ENCODE results near the gene CACNA2D2. TPM values are rescaled to one million over a fixed set of nuclear protein-coding genes. Genes with fewer than 3 reads are reported as not detected.

CACNA2D2 gene
- total and polyA plus RNA-seq, 3 donors from 2014 or later = 15.9 to 19.3 (median 16.1) TPM

DNA sequence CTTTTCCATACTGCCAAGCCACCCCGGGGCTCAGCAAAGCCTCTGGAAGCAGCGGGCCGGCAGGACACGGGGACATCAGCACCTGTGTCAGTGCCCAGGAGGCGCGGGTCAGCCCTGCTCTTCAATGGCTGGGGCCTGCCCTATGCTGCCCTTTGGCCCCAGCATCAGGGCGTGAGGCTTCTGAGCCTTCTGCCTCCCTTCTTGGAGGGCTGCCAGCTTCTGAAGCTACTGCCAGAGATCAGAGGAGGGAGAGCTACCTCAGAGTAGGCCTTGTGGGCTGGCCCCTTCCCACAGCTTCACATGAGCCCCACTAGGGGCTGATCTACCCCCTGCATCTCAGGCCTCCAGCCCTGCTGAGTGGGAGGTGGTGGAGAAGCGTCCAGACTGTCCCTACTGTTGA lies 131.1 kb downstream of the CACNA2D2 start:
- TF ChIP-seq, protein P1, sequence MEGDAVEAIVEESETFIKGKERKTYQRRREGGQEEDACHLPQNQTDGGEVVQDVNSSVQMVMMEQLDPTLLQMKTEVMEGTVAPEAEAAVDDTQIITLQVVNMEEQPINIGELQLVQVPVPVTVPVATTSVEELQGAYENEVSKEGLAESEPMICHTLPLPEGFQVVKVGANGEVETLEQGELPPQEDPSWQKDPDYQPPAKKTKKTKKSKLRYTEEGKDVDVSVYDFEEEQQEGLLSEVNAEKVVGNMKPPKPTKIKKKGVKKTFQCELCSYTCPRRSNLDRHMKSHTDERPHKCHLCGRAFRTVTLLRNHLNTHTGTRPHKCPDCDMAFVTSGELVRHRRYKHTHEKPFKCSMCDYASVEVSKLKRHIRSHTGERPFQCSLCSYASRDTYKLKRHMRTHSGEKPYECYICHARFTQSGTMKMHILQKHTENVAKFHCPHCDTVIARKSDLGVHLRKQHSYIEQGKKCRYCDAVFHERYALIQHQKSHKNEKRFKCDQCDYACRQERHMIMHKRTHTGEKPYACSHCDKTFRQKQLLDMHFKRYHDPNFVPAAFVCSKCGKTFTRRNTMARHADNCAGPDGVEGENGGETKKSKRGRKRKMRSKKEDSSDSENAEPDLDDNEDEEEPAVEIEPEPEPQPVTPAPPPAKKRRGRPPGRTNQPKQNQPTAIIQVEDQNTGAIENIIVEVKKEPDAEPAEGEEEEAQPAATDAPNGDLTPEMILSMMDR (IDR thresholded peaks at IDR 0.05) = no peak
- no peak for TF ChIP-seq POLR2A (IDR thresholded peaks at IDR 0.05)
- H3K4me1 ChIP-seq = no peaks in the 10 kb centered on the region
- no peak overlapping the region for H3K27ac ChIP-seq
- H3K9me3 ChIP-seq = no peaks in the 10 kb centered on the region
- intact Hi-C loops (cut with DNase I; ENCODE audit: low total_unique reads) = no loop called here
- DNase-seq = peak; percentile 64
- WGBS, 2 donors = 57 to 90% methylated on average over 7 to 8 of the region's 8 CpGs
- no peaks in the 10 kb centered on the region for H3K27me3 ChIP-seq
- H3K36me3 ChIP-seq (ENCODE audit: low read depth, missing control alignments) = no peaks in the 10 kb centered on the region
- no peak overlapping the region for H3K4me3 ChIP-seq

DNA sequence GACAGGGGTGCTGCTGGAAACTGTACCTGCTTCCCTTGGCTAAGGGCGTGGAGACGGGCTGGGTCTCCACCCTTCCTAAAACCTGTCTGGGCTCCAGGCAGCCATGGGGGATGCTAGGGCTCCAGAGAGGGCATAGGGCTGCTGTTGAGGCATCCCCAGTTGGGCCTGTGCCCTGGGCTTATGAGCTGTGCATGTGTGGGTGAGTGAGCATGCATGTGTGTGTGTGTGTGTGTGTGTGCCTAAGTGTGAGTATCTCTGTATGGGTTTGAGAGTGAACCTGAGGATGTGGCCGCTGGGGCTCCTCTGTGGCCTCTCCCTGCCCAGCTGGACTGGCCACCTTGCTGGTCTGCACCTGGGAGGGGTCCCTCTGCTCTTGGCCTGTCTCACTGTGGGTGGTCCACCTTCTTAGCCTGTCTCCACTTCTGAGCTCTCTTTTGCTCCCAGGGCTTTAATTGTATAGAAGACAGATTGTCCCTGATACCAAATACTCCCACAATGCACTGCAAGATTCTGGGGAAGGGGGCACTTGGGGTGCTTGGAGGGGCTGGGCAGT lies 132.2 kb downstream of the CACNA2D2 start:
- DNase-seq = no peak
- WGBS, 2 donors = 91 to 93% methylated on average over 3 of the region's 3 CpGs

DNA sequence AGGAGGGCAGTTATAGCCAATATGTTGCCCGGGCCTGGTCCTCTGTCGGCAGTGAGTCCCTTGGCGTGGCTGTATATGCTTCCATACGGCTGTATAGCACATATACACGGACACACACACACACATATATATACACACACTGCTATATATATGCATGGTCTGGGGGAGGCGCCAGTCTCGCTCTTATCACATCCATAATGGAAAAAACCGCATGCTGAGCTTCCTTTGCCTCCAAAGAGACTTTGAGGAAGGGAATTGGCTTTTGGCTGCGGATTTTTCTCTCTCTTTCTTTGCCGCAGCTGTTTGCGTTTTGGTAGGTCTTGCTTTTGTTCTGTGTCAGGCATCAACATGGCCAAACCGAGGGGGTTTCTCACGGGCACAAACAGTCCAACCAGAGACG lies 132.8 kb downstream of the CACNA2D2 start:
- no peaks in the 10 kb centered on the region for H3K36me3 ChIP-seq (ENCODE audit: low read depth, missing control alignments)
- DNase-seq = no peak
- no peaks in the 10 kb centered on the region for H3K27me3 ChIP-seq
- 63 to 71% methylated on average over 14 of the region's 14 CpGs for whole genome bisulfite sequencing, 2 donors
- intact Hi-C loops (cut with DNase I; ENCODE audit: low total_unique reads) = no loop called here
- no peak overlapping the region for H3K4me3 ChIP-seq
- no peaks in the 10 kb centered on the region for H3K9me3 ChIP-seq
- H3K27ac ChIP-seq = no peak overlapping the region
- no peaks in the 10 kb centered on the region for H3K4me1 ChIP-seq
- TF ChIP-seq, protein P1 (IDR thresholded peaks at IDR 0.05) = no peak
- TF ChIP-seq POLR2A (IDR thresholded peaks at IDR 0.05) = no peak

More for the DNA sequence above, 132.2 kb downstream of the CACNA2D2 start:
- H3K4me3 ChIP-seq = no peak overlapping the region
- H3K9me3 ChIP-seq = no peaks in the 10 kb centered on the region
- intact Hi-C loops (cut with DNase I; ENCODE audit: low total_unique reads) = no loop called here
- H3K4me1 ChIP-seq = no peaks in the 10 kb centered on the region
- H3K27ac ChIP-seq = no peak overlapping the region
- H3K36me3 ChIP-seq (ENCODE audit: low read depth, missing control alignments) = no peaks in the 10 kb centered on the region
- H3K27me3 ChIP-seq = no peaks in the 10 kb centered on the region
- TF ChIP-seq, protein P1 (IDR thresholded peaks at IDR 0.05) = no peak
- no peak for TF ChIP-seq POLR2A (IDR thresholded peaks at IDR 0.05)

DNA sequence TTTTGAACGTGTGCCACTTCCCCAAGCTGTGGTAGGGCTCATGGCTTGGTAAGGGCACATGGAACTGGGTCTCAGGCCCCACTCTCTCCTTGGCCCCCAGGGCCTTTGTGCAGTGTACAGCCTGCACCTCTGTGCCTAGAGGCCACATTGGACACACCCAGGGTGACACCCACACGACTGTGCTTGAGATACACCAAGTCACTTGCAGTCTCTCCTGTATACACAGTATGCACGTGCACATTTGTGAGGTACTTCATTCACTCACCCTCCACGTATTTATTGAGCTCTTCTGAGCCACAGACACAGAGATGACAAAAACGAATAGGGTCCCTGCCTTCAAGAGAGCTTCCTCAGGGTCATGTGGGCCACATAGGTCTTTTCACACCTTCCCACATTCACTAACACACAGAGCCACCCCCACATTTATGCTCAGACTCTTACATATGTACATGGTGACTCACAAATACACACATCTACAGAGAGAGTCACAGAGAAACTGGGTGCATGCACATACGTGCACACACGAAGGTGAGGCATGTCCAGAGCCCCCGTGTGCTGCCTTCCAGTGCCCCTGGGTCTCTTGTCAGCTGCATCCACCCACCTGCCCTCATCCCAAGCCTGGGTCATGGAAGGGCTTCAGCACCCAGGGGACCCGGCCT lies 134.3 kb downstream of the CACNA2D2 start:
- DNase-seq = no peak
- no peak for TF ChIP-seq POLR2A (IDR thresholded peaks at IDR 0.05)
- TF ChIP-seq, protein P1 (IDR thresholded peaks at IDR 0.05) = no peak
- Histone ChIP-seq H3K4me1 (peaks cover 7% of the 10 kb centered on the region), H3K27ac (no peak overlapping the region), H3K27me3 (no peaks in the 10 kb centered on the region), H3K4me3 (no peak overlapping the region), H3K36me3 (ENCODE audit: low read depth, missing control alignments) (no peaks in the 10 kb centered on the region), H3K9me3 (no peaks in the 10 kb centered on the region)
- intact Hi-C loops (cut with DNase I; ENCODE audit: low total_unique reads) = loop anchor here (10.0 kb wide), 1 partner anchor 176 kb away; no protein-coding TSS in a partner anchor
- 79 to 86% methylated on average over 7 to 9 of the region's 9 CpGs for WGBS, 2 donors
